Raji (cell line): Measurements from ENCODE around the gene SGCA.

Experiments used
- POLR2A ChIP-seq: IDR thresholded peaks from 2 replicates; pipeline ENCODE4 v1.6.1; 2011; ENCODE audit warnings: low read depth, low read length, control low read depth; ENCODE audit not compliant: insufficient read depth

Gene SGCA

GRCh38 chr17:50177476-50177875 is 11.7 kb downstream of the SGCA start:
- TF ChIP-seq POLR2A = no peak

GRCh38 chr17:50177983-50178834 is 12.4 kb downstream of the SGCA start:
- no peak for TF ChIP-seq POLR2A

- TF ChIP-seq POLR2A = no peak
Observed at GRCh38 chr17:50180111-50180510, 14.3 kb downstream of the SGCA start.

GRCh38 chr17:50180620-50181019 is 14.8 kb downstream of the SGCA start:
- no peak for TF ChIP-seq POLR2A

GRCh38 chr17:50181144-50181543 is 15.3 kb downstream of the SGCA start:
- no peak for TF ChIP-seq POLR2A

DNA sequence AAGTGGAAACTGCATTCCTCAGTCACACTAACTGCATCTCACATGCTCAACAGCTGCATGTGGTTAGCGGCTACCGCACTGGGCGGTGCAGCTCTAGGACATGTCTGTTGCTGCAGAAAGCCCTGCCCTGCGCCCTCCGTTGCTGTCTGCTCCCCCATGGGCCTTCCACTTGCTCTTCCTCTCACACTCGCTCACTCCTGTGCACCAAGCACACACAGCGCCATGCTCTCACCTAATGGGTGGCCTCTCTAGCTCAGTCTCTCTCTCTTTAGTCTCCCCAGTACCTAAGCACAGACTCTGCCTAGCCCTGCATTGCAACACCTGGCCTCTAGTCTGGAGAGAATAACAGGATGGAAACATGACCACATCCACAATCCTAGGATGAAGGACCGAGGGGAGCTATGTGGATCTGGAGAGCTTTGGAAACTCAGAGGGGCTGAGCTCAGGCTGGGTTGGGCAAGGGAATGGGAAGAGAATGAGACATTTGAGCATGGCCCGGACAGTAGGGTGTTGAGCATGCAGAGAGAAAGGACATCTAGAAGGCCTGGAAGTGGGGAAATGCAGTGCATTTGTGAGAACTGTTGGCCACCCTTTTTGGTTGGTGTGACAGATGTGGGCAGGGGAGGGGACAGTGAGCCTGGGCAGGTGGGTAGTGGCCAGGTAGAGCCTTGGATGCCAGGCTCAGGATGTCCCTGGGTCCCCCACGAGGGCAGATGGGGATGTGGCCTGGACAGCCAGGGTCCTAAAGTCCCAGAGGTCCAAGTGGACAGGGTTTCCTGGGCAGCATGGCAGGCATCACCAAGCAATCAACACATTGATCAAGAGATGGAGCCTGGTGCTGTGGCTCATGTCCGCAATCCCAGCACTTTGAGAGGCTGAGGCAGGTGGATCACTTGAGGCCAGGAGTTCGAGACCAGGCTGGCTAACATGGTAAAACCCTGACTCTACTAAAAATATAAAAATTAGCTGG is 16.1 kb downstream of the SGCA start:
- TF ChIP-seq POLR2A = no peak

GRCh38 chr17:50182783-50183420 is 17.1 kb downstream of the SGCA start:
- TF ChIP-seq POLR2A = no peak

DNA sequence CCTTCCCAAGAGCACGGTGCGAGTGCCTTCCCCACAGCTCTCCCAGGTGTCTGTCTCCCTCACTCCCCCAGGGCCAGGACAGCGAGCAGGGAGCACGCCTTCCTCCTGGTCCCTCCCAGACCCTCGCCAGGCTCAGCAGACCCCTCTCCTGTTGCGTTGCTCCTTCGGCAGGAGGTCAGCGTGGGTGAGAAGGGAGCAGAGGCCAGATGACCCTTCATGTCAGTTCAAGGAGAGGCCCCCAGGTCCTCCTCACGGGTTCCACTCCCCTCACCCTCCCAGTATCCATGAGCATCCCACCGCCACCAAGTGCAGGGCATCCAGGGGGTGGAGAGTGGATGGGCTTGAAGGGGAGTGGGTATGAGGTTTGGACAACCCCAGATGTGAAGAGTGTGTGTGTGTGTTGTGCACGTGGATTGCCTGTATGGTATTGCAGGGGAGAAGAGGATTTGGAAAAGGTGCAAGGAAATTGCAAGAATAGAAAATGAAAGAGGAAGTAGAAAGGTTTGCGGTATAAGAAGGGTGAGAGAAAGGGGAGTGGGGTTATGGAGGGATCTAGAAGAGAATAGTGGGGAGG is 17.7 kb downstream of the SGCA start:
- no peak for TF ChIP-seq POLR2A

DNA sequence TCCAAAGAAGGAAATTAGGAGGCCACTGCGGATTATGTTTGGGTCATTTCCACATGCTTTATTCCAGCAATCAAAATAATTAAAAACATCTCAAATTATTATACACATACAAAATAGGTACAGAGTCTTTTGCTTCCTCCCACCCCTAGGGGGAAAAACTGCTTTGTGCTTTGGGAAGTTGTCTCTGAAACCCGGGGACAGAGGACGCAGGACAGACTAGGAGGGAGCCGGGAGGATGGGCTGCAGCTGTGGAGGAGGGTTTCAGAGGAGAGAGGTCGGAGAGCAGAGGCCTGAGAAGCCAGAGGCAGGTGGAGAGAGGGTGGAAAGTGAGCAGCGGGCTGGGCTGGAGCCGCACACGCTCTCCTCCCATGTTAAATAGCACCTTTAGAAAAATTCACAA is 18.3 kb downstream of the SGCA start:
- TF ChIP-seq POLR2A = no peak

- TF ChIP-seq POLR2A = no peak
Observed at GRCh38 chr17:50184611-50185398, 19.0 kb downstream of the SGCA start.

- no peak for TF ChIP-seq POLR2A
Observed at GRCh38 chr17:50185631-50186471, 20.0 kb downstream of the SGCA start.

DNA sequence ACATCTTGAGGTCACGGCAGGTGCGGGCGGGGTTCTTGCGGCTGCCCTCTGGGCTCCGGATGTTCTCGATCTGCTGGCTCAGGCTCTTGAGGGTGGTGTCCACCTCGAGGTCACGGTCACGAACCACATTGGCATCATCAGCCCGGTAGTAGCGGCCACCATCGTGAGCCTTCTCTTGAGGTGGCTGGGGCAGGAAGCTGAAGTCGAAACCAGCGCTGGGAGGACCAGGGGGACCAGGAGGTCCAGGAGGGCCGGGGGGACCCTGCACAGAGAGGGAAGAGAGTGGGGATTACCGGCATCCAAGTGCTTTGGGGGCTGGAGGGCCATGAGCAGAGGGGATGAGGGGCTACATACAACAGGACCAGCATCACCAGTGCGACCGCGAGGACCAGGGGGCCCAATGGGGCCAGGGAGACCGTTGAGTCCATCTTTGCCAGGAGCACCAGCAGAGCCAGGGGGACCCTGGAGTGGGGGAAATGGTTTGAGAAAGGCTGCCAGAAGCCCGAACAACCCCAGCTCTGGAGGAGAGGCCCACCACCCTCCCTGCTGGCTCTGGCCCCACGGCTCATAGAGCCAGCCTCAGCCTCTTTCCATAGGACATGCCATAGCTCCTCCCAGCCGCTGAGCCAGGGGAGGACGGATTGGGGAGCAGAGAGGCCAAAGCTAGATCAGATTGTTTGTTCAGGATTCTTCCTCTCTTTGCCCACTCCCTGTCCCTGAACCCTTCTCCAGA is 21.0 kb downstream of the SGCA start:
- TF ChIP-seq POLR2A = no peak

GRCh38 chr17:50187394-50187725 is 21.6 kb downstream of the SGCA start:
- TF ChIP-seq POLR2A = no peak
